Measurements from ENCODE around the gene RPL9. TPM values are rescaled to one million over a fixed set of nuclear protein-coding genes. Genes with fewer than 3 reads are reported as not detected.

RPL9 gene
- total and polyA plus RNA-seq, 2 of the 4 experiments (the other 2 are of a cell fraction) = 1,627 to 1,905 TPM

GRCh38 chr4:39451423-39452023 lies 7.2 kb downstream of the RPL9 start:
- Histone ChIP-seq H3K4me2 (ENCODE audit: low read depth, low read length) (no peak overlapping the region), H3K27me3 (ENCODE audit: control insufficient read depth, insufficient read depth, low read length) (no peaks in the 10 kb centered on the region), H4K5ac (ENCODE audit: low read depth, low read length) (no peak overlapping the region), H3K36me3 (ENCODE audit: control insufficient read depth, insufficient read depth, low read length) (peaks cover 35% of the 10 kb centered on the region), H2BK15ac (ENCODE audit: low read depth, low read length) (no peak overlapping the region), H2BK20ac (ENCODE audit: low read depth, low read length) (no peak overlapping the region), H3K9me1 (ENCODE audit: insufficient read depth, low read length) (peaks cover under 1% of the 10 kb centered on the region; the same call in 1 of the 2 replicates), H2BK5ac (ENCODE audit: low read depth, low read length, poor library complexity, severe bottlenecking) (no peak overlapping the region), H4K20me1 (ENCODE audit: insufficient read depth, low read length) (peaks cover 43% of the 10 kb centered on the region), H3K79me1 (ENCODE audit: low read depth in 1 of 2, low read length in 2 of 2) (peaks cover 19 to 37% of the 10 kb centered on the region in 2 experiments), H3K9ac (ENCODE audit: low read depth, low read length) (no peak overlapping the region), H2AK9ac (replicated peaks; ENCODE audit: low read depth, low read length, poor library complexity) (no peak overlapping the region), H3K4me1 (ENCODE audit: control insufficient read depth, insufficient read depth, low read length) (peaks cover 4% of the 10 kb centered on the region), H4K91ac (ENCODE audit: insufficient read depth, low read depth, low read length) (no peak overlapping the region), H2BK120ac (ENCODE audit: low read depth, low read length) (no peak overlapping the region), H3K14ac (replicated peaks; ENCODE audit: low read depth, low read length) (no peak overlapping the region), H2AFZ (replicated peaks; ENCODE audit: low read length, poor library complexity) (no peak overlapping the region), H3K9me3 (ENCODE audit: control insufficient read depth, insufficient read depth, low read length) (no peaks in the 10 kb centered on the region), H3K4ac (ENCODE audit: low read depth, low read length) (no peak overlapping the region), H3K4me3 (ENCODE audit: insufficient read depth, low read depth, low read length) (no peak overlapping the region), H3K27ac (ENCODE audit: insufficient read depth, low read length) (no peak overlapping the region), H3K56ac (ENCODE audit: extremely low read depth, insufficient read depth, low read length) (no peak overlapping the region), H2AK5ac (ENCODE audit: low read depth, low read length) (no peak overlapping the region), H3K18ac (ENCODE audit: low read depth, low read length) (no peak overlapping the region), H4K8ac (ENCODE audit: low read depth in 2 of 2, low read length in 2 of 2) (no peak overlapping the region), H3K23ac (ENCODE audit: low read depth, low read length) (no peak overlapping the region)
- ATAC-seq (ENCODE audit: low read depth) = no peak
- in situ Hi-C loops (cut with MboI; ENCODE audit: low sequenced_read_pairs) (no loop called here), intact Hi-C loops (cut with micrococcal nuclease) (no loop called here), dilution Hi-C loops (cut with HindIII; ENCODE audit: low sequenced_read_pairs, unreplicated experiment) (no loop called here)
- BruUV-seq (replicated peaks) = no TSS peak
- 100% methylated on average over 1 of the region's 6 CpGs; no CpG with 5 or more reads in 1 of the 2 experiments for WGBS, 2 experiments (ENCODE audit: extremely low coverage in 2 of 2, insufficient read length in 1 of 2)
- DNase-seq = no peak
- ChIA-PET CTCF (interaction anchor here (0.6 kb wide), 1 partner anchor 117 kb away, joined by 3 read pairs; no protein-coding TSS in a partner anchor), POLR2A (ENCODE audit: unreplicated experiment) (no interaction called here)
- no peak for TF ChIP-seq SMC3 (IDR thresholded peaks at IDR 0.05; ENCODE audit: low read depth, low read length)
- TF ChIP-seq RFX5 (IDR thresholded peaks at IDR 0.05; ENCODE audit: low read depth, low read length) = no peak
- no peak for TF ChIP-seq NFE2L2 (IDR thresholded peaks at IDR 0.05; ENCODE audit: low read depth, low read length)
- no peak for TF ChIP-seq POLR2A (IDR thresholded peaks at IDR 0.05; ENCODE audit: low read depth, low read length)
- no peak for TF ChIP-seq RCOR1 (IDR thresholded peaks at IDR 0.05; ENCODE audit: insufficient replicate concordance, low read length)
- TF ChIP-seq MAFK (IDR thresholded peaks at IDR 0.05; ENCODE audit: low read depth, low read length) = no peak
- TF ChIP-seq CHD1 (IDR thresholded peaks at IDR 0.05; ENCODE audit: low read depth, low read length) = no peak
- TF ChIP-seq CTCF (conservative IDR thresholded peaks at IDR 0.05; ENCODE audit: low read depth, low read length) = no peak
- TF ChIP-seq BHLHE40 (IDR thresholded peaks at IDR 0.05; ENCODE audit: low read depth, low read length) = no peak
- no peak for TF ChIP-seq ELK1 (IDR thresholded peaks at IDR 0.05; ENCODE audit: borderline replicate concordance, low read depth, low read length)
- TF ChIP-seq FOS (IDR thresholded peaks at IDR 0.05; ENCODE audit: low read depth, low read length) = no peak
- TF ChIP-seq MXI1 (IDR thresholded peaks at IDR 0.05; ENCODE audit: borderline replicate concordance, low read depth, low read length) = no peak
- TF ChIP-seq, protein P1, sequence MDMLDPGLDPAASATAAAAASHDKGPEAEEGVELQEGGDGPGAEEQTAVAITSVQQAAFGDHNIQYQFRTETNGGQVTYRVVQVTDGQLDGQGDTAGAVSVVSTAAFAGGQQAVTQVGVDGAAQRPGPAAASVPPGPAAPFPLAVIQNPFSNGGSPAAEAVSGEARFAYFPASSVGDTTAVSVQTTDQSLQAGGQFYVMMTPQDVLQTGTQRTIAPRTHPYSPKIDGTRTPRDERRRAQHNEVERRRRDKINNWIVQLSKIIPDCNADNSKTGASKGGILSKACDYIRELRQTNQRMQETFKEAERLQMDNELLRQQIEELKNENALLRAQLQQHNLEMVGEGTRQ (IDR thresholded peaks at IDR 0.05; ENCODE audit: low read depth, low read length) = no peak
- TF ChIP-seq RAD21 (IDR thresholded peaks at IDR 0.05; ENCODE audit: low read length) = no peak
